Inflammatory macrophage treated with lipopolysaccharide for 1 hour (primary cell): ENCODE measurements around the gene AHI1.
"Not testable (repeated sequence)": the region's sequence is repeated elsewhere in the genome, so short reads cannot be mapped to it uniquely, and the experiment has no call there.

ENCODE experiments used
- DNase-seq, 2 donors: peaks; one replicate each; pipeline ENCODE4 v3.0.0-alpha.2; 2020 to 2022

The AHI1 gene

GRCh38 chr6:135256866-135257265 lies 240.7 kb downstream of the AHI1 start:
- no peak for DNase-seq

DNA sequence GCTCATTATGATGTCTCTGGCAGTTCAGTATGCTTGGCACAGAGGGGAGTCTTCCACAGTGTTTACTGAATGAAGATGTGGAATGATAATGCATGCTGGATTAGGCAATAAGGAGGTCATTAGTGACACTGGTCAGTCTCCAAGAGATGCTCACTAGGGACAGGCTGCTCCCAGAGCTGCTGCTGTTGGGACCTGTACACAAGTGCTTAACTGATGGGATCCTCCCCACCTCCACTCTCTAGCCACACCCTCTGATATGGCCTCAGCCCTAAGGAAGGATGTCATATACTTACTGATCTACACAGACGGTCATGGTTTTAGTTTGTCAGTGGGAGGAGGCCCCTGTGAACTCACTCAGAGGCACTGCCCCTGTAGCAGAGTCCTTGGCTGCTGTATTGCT lies 243.1 kb downstream of the AHI1 start:
- no peak for DNase-seq

DNA sequence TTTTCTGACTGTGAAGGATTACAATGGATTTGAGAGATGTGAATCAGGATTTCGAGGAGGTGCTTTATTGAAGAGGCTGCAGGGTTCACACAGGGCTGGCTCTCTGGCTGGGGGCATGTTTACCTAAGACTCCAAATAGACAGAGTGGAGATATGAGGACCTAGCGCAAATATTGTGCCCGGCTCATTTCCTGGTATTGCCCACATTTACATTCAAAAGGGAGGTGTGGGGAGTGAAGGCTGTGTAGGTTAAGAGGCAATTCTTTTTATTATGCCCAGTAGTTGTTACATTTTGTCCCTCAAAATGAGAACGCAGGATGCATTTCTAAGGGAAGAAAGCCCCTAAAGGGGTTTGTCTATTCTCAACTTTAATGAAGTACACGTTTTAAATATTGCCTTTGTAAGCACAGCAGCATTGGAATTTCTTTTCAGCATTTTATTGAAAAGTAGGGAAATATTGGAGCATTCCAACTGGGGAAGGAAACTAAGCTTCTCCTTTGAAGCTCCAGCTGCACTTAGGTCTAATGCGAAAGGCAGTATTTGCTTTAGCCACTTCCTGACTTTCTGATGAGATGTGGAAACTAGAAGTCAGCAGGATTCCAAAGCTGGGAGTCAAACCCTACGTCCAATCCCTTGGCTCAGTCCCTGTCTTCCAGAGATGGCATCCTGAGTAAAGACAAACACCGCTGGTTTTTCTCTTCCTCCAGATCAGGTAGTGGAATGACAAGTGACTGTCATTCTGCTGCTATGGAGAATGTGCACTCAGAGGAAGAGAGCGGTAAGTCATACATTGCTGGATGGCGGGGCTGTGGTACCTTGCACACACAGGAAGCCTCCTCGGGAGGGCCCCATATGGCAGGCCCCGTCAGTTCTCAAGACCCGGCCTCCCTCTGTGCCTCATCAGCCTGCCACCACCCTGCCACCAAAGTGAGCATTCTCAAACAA lies 245.8 kb downstream of the AHI1 start:
- DNase-seq, result no peak

DNA sequence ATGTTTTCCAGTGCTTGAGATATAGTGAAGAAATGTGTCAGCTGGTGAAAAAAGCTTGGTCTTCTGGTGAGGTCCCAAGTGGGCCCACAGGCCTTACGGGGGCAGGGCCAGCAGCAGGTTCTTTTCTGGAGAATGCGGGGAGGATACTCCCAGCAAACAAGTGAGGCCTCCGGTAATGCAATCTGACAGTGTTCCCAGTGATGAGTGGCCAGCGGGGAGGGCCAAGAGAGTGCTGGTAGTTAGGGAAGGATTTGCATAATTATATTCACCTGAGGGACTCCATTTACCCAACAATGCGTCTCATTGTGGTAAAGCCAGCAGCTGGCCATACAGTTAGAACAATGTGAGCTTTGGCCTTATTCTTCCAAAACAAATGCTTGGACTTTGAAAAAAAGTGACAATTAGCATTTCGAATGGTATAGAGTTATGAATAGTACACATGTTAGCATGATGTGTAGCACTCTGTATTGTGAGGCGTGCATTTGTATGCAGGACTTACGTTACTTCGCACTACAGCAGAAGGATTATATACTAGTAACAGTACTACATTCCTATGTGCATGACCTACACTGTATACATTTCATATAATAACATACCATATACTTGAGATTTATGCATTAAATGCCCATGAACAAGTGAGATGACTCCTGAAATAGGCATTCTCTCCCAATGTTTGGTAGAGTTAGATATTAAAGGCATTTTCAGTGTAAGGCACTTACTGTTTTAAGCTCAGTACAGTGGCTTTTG lies 246.6 kb downstream of the AHI1 start:
- DNase-seq, result no peak

DNA sequence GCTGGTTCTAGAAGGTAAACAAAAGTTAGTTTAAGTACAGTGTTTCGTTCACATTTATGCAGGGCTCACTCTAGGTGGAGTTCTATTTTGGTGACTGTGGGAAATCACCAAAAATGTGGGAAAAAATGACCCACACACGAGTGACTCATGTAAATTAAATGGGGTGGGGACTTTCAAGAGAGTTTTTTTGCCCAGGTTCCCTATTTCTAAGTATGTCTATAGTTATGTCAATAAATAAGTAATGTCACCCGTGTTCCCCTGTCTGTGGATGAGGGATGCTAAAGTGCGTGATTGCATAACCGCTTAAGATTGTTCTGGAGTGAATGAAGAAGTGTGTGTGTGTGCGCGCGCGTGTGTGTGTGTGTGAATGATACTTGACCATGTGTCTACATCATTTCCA lies 247.3 kb downstream of the AHI1 start:
- peak; percentile 71 to 83 for DNase-seq

GRCh38 chr6:135246412-135247012 lies 251.0 kb downstream of the AHI1 start:
- DNase-seq, result not testable (repeated sequence)

GRCh38 chr6:135244805-135245204 lies 252.7 kb downstream of the AHI1 start:
- DNase-seq, result no peak

DNA sequence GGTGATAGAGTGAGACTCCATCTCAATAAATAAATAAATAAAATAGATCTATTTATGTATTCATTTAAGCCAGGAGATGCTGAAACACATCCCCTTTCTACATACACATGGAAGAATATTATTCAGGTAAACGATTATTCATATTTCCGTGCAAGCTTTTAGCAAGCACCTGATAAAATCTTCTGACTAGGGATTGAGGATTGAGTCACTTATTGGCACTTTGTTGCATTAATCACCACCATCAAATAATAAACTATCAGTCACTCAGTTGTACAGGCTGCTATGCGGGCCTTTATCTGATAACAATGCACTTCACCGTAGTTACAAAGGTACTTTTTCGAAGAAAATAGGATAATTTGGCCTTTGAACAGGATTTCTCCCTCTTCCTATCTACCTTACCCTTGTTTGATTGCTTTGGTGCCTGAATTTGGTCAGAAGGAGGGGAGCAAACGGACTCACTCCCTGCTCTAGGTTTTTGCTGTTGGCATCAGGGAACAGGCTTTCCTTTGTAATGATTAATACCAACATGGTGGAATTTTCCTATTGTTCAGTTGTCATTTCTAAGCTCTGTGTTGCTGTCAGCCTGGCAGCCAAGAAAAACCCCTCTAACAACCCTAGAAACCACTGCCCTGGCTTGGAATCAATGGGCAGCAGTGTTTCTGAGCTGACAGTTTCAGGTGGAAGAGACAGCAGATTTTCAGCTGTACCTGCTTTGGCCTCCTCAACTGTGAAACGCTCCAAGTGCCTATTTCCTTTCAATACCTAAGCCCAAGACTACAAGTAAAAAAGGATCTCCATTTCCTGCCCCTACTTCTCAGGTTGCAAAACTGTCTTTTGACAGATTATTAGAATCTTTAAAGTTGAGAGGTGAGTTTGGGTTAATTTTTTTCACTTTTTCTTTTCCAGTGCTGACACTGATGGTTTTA lies 253.4 kb downstream of the AHI1 start:
- no peak for DNase-seq

- no peak for DNase-seq
These were observed 256.8 kb downstream of the AHI1 start for GRCh38 chr6:135240711-135241110.

GRCh38 chr6:135236732-135237131 lies 260.8 kb downstream of the AHI1 start:
- DNase-seq, result no peak

DNA sequence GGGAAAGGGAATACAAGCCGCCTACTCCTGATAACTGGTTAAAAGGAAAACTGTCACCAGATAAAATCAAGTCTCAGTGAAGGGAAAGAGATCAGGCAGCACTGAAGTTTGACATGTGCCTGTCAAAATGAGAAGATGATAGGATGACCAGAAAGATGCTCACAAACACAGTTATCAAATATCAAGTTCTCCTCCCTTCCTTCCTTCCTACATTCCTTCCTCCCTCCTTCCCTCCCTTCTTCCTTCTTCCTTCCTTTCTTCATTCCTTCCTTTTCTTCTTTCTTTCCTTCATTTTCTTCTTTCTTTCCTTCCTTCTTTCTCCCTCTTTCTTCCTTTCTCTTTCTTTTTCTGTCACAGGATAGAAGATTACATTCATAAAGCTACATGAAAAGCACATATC lies 261.2 kb downstream of the AHI1 start:
- no peak for DNase-seq

GRCh38 chr6:135235716-135236115 lies 261.8 kb downstream of the AHI1 start:
- no peak for DNase-seq

- DNase-seq, result no peak
These were observed 263.1 kb downstream of the AHI1 start for GRCh38 chr6:135234492-135234780.

DNA sequence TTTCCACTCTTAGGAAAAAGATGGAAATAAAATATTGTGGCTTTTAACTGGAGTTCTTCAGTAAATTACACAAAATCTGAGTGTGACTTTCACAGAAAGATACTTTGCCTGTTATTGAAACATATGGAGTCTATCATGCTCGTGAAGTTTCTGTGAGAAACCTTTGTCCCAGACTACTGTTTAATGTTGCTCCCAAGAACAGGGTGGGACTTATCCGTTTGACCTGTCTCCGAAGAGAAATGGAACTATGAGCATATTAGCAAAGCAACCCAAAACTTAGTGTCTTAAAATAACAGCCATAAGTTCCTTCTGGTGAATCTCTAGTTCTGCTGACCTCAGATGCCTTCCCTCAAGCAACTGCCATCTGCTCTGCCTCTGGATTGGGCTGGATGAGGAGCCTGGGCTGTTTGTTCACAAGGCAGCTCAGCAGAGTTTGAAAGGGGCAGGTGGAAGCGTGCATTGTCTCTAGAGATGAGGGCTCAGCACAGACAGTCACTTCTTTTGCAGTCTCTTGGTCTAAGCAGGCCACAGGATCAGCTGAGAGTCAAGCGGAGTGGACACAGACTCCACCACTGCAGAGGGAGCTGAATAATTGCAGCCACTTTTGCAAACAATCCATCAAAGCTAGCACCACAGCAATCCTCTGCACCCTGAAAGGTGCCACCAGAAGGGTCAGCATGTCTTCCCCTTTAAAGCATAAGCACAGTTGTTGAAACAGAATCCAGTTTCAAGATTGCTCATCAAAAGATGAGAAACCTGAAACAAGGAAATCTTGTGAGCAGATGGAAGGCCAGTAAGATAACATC lies 263.7 kb downstream of the AHI1 start:
- no peak for DNase-seq
